HCT116 (cell line): Measurements from ENCODE around the gene CD99L2. TPM values are rescaled to one million over a fixed set of nuclear protein-coding genes. Genes with fewer than 3 reads are reported as not detected.

Source experiments
- ATAC-seq: fragments of 200-7000 bp; cut with Tn5 transposase; 2 replicates; pipeline ENCODE4 v1.9.1; 2020; ENCODE audit warnings: mild to moderate bottlenecking, moderate library complexity
- BruUV-seq: library from RNA; stranded (reverse); fragments of 400-500 nt; replicated peaks from 2 replicates; lab custom pipeline; 2021; lab: Mats Ljungman, UMichigan
- CTCF ChIA-PET: fragments of 300-600 bp; sonication (Branson Sonifier 250); formaldehyde crosslinking; loops from one replicate; lab custom pipeline; 2021; ENCODE audit warnings: antibody characterized with exemption; lab: Charles Lee
- POLR2A ChIA-PET: fragments of 300-600, 350-600 bp; sonication (Branson Sonifier 250); formaldehyde crosslinking; loops from one replicate; lab custom pipeline; 2021; ENCODE audit warnings: antibody characterized with exemption; lab: Charles Lee
- RAD21 ChIA-PET, 2 experiments: fragments of 300-600 bp; sonication (Branson Sonifier 250); formaldehyde crosslinking; loops; one replicate each; lab custom pipeline; 2023; ENCODE audit warnings: low total read pairs in 2 of 2; ENCODE audit not compliant: uncharacterized antibody in 2 of 2, unreplicated experiment in 2 of 2, low non-redundant PET in 1 of 2; lab: Charles Lee
- DNase-seq: peaks from one replicate; pipeline ENCODE4 v3.0.0-alpha.2; 2010; ENCODE audit warnings: low read depth, low spot score
- H2AFZ ChIP-seq: fragments of 200-600 bp; shearing (Covaris generic), sonication (generic); 2 replicates; pipeline ENCODE4 v1.6.1; 2017; ENCODE audit warnings: low read depth, mixed run types, mixed read lengths, antibody characterized with exemption, low read length; ENCODE audit not compliant: poor library complexity, severe bottlenecking
- H3K27ac ChIP-seq: 2 replicates; pipeline ENCODE4 v1.5.1; 2012; ENCODE audit warnings: low read depth, low read length
- H3K27me3 ChIP-seq: fragments of 200-600 bp; sonication (generic); 2 replicates; pipeline ENCODE4 v1.6.1; 2016; ENCODE audit warnings: mixed run types, low read length, mixed read lengths; ENCODE audit not compliant: insufficient read depth
- H3K36me3 ChIP-seq, 2 experiments: fragments of 200-500 bp in 1 of 2; fragments of 200-600 bp in 1 of 2; sonication (Bioruptor generic) in 1 of 2; sonication (generic) in 1 of 2; 2 replicates each; pipeline versions ENCODE4 v1.5.1 to v1.6.1; 2014 to 2016; ENCODE audit warnings: low read length in 2 of 2, inconsistent platforms in 1 of 2, mixed read lengths in 1 of 2, mixed run types in 1 of 2; ENCODE audit not compliant: insufficient read depth in 2 of 2, control insufficient read depth in 1 of 2
- H3K4me1 ChIP-seq, 2 experiments: fragments of 200-600 bp in 1 of 2; sonication (generic) in 1 of 2; 2 replicates each; pipeline versions ENCODE4 v1.5.1 to v1.6.1; 2012 to 2017; ENCODE audit warnings: low read length in 2 of 2, inconsistent platforms in 1 of 2, mild to moderate bottlenecking in 1 of 2, mixed read lengths in 1 of 2, mixed run types in 1 of 2, moderate library complexity in 1 of 2; ENCODE audit not compliant: insufficient read depth in 2 of 2, control insufficient read depth in 1 of 2
- H3K4me2 ChIP-seq: fragments of 200-600 bp; sonication (generic); 2 replicates; pipeline ENCODE4 v1.6.1; 2017; ENCODE audit warnings: mixed run types, low read length, mixed read lengths
- H3K4me3 ChIP-seq, 2 experiments: fragments of 200-600 bp in 1 of 2; sonication (generic) in 1 of 2; replicated peaks in 1 of 2; 2 replicates each; pipeline ENCODE4 v1.5.1; 2011 to 2016; ENCODE audit warnings: low read length in 2 of 2, control low read depth in 1 of 2, low read depth in 1 of 2, mild to moderate bottlenecking in 1 of 2, mixed read lengths in 1 of 2, mixed run types in 1 of 2
- H3K79me2 ChIP-seq: fragments of 200-600 bp; sonication (generic); 2 replicates; pipeline ENCODE4 v1.6.1; 2017; ENCODE audit warnings: mild to moderate bottlenecking, mixed run types, low read length, moderate library complexity, mixed read lengths; ENCODE audit not compliant: insufficient read depth
- H3K9ac ChIP-seq: fragments of 200-600 bp; sonication (generic); 2 replicates; pipeline ENCODE4 v1.6.1; 2016; ENCODE audit warnings: low read length, mixed read lengths
- H3K9me2 ChIP-seq: fragments of 200-600 bp; sonication (generic), shearing (Covaris generic); 2 replicates; pipeline ENCODE4 v1.6.1; 2017; ENCODE audit warnings: mixed run types, mild to moderate bottlenecking, moderate library complexity; ENCODE audit not compliant: insufficient read depth
- H3K9me3 ChIP-seq, 2 experiments: fragments of 200-500 bp in 1 of 2; fragments of 200-600 bp in 1 of 2; sonication (Bioruptor generic) in 1 of 2; sonication (generic) in 1 of 2; 2 replicates each; pipeline ENCODE4 v1.6.1; 2014 to 2017; ENCODE audit warnings: low read length in 2 of 2, mixed read lengths in 2 of 2, inconsistent platforms in 1 of 2, low read depth in 1 of 2, mild to moderate bottlenecking in 1 of 2, mixed run types in 1 of 2, moderate library complexity in 1 of 2; ENCODE audit not compliant: control insufficient read depth in 1 of 2, insufficient read depth in 1 of 2
- H4K20me1 ChIP-seq: fragments of 200-600 bp; sonication (generic), shearing (Covaris generic); 2 replicates; pipeline ENCODE4 v1.6.1; 2017; ENCODE audit warnings: mixed run types, mild to moderate bottlenecking, moderate library complexity; ENCODE audit not compliant: insufficient read depth
- CTCF ChIP-seq, 3 experiments: fragments of 200-600 bp in 1 of 3; sonication (generic) in 1 of 3; IDR thresholded peaks in 2 of 3; conservative IDR thresholded peaks in 1 of 3; 2 replicates each; pipeline ENCODE4 v1.5.1; 2012 to 2017; ENCODE audit warnings: low read depth in 2 of 3, low read length in 2 of 3, antibody characterized with exemption in 1 of 3, borderline replicate concordance in 1 of 3, control low read depth in 1 of 3, mild to moderate bottlenecking in 1 of 3, mixed read lengths in 1 of 3, mixed run types in 1 of 3, moderate library complexity in 1 of 3; ENCODE audit not compliant: insufficient read depth in 1 of 3
- EZH2 ChIP-seq: fragments of 200-600 bp; sonication (generic); IDR thresholded peaks from 2 replicates; pipeline ENCODE4 v1.6.1; 2017; ENCODE audit warnings: antibody characterized with exemption, mixed run types
- FOSL1 ChIP-seq: IDR thresholded peaks from 2 replicates; pipeline ENCODE4 v1.6.1; 2012; ENCODE audit warnings: low read depth
- RAD21 ChIP-seq: IDR thresholded peaks from 2 replicates; pipeline ENCODE4 v1.6.1; 2012; ENCODE audit warnings: low read depth, mild to moderate bottlenecking
- ZBTB33 ChIP-seq: IDR thresholded peaks from 2 replicates; pipeline ENCODE4 v1.6.1; 2011; ENCODE audit warnings: mild to moderate bottlenecking, low read length, moderate library complexity; ENCODE audit not compliant: insufficient replicate concordance; ENCODE audit errors: extremely low read depth
- intact Hi-C: fragments of 100-400 bp; cut with micrococcal nuclease; formaldehyde crosslinking; loops from 2 replicates; pipeline ENCODE4 v1.10.0; 2022
- total RNA-seq: library from RNA; stranded (reverse); gene quantifications from one replicate; pipeline ENCODE4 v1.2.1, GENCODE V29; 2021; ENCODE audit not compliant: unreplicated experiment

The CD99L2 gene
- total RNA-seq, 1 experiment from 2014 or later, result 6.2 TPM

DNA sequence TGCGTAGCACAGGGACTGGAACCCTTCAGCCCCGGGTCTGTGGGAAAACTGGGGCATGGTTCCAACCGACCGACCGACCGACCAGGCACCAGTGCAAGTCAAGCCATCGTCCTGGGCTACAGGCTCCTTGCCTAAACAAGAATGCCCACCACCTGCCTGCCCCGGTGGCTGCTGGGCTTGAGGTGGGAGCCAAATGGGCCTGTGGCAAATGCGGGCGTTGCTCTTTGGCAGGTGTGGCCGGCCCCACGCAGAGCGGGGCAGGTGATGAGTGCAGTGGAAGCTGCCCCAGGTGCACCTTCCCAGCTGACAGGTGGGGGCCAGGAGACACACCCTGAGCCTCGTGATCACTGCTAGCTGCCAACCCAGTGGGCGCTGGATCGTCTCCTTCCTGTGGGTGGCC, 127.4 kb downstream of the CD99L2 start:
- Histone ChIP-seq H3K9me3 (no peaks in the 10 kb centered on the region), H3K9me2 (no peaks in the 10 kb centered on the region), H3K27ac (no peak overlapping the region), H3K4me2 (no peak overlapping the region)
- RAD21 ChIA-PET, result no interaction called here
- intact Hi-C loops, result loop anchor here (5.0 kb wide), 2 partner anchors 381 to 911 kb away; no protein-coding TSS in a partner anchor
- no peak for DNase-seq
- TF ChIP-seq CTCF (IDR thresholded peaks at IDR 0.05 in 2 of 3, conservative IDR thresholded peaks at IDR 0.05 in 1 of 3; ENCODE audit: borderline replicate concordance in 1 of 3, insufficient read depth in 1 of 3, low read depth in 2 of 3, low read length in 2 of 3), result no peak
- no peak for TF ChIP-seq FOSL1
- no peak for TF ChIP-seq RAD21
- TF ChIP-seq EZH2, result no peak
- TF ChIP-seq ZBTB33, result no peak
- TF ChIP-seq, all 23 proteins: peak for 0
- CTCF ChIA-PET, result interaction anchor here (3.7 kb wide), 1 partner anchor 311 kb away, joined by 72 read pairs; no protein-coding TSS in a partner anchor
- POLR2A ChIA-PET, result no interaction called here
- ATAC-seq, result no peak
- no peaks in the 10 kb centered on the region for H3K27me3 ChIP-seq
- no peak overlapping the region for H3K9ac ChIP-seq
- H3K4me3 ChIP-seq, result no peak overlapping the region
- no peaks in the 10 kb centered on the region for H3K79me2 ChIP-seq
- no peak overlapping the region for H2AFZ ChIP-seq
- H3K4me1 ChIP-seq, result no peaks in the 10 kb centered on the region
- BruUV-seq, result no TSS peak
- no peaks in the 10 kb centered on the region for H4K20me1 ChIP-seq
- H3K36me3 ChIP-seq, result no peaks in the 10 kb centered on the region
